Prostate gland (tissue), 2 donors: ENCODE measurements around the gene GMDS. TPM values are rescaled to one million over a fixed set of nuclear protein-coding genes. Genes with fewer than 3 reads are reported as not detected.

Source experiments
- DNase-seq: peaks from one replicate; pipeline ENCODE4 v3.0.0-alpha.2; 2019; ENCODE audit warnings: low spot score
- H3K27ac ChIP-seq, 2 donors: fragments of 200-600 bp; sonication (generic); 2 replicates each; pipeline ENCODE4 v1.5.1; 2017 to 2019
- H3K27me3 ChIP-seq: fragments of 200-600 bp; sonication (generic); replicated peaks from 2 replicates; pipeline ENCODE4 v1.5.1; 2019; ENCODE audit not compliant: insufficient read depth
- H3K36me3 ChIP-seq, 2 donors: fragments of 200-600 bp; sonication (generic); 1 replicate in 1 of 2; 2 replicates in 1 of 2; pipeline versions ENCODE4 v1.5.1 to v1.8.1; 2017 to 2019
- H3K4me1 ChIP-seq: fragments of 200-600 bp; sonication (generic); replicated peaks from 2 replicates; pipeline ENCODE4 v1.5.1; 2019
- H3K4me3 ChIP-seq, 2 donors: fragments of 200-600 bp; sonication (generic); 2 replicates each; pipeline ENCODE4 v1.5.1; 2017 to 2019
- H3K9me3 ChIP-seq: fragments of 200-600 bp; sonication (generic); 2 replicates; pipeline ENCODE4 v1.5.1; 2017
- CTCF ChIP-seq, 4 experiments: fragments of 200-600 bp in 2 of 4; fragments of 450-650 bp in 2 of 4; sonication (generic) in 2 of 4; IDR thresholded peaks; 1 replicate in 3 of 4; 2 replicates in 1 of 4; pipeline ENCODE4 v1.5.1; 2016 to 2019; ENCODE audit warnings: antibody characterized with exemption in 4 of 4, mild to moderate bottlenecking in 2 of 4, moderate library complexity in 2 of 4
- POLR2A ChIP-seq: fragments of 450-650 bp; IDR thresholded peaks from one replicate; pipeline ENCODE4 v1.6.1; 2016; ENCODE audit warnings: antibody characterized with exemption, mild to moderate bottlenecking
- POLR2AphosphoS5 ChIP-seq: sonication (generic); formaldehyde crosslinking; IDR thresholded peaks from one replicate; pipeline ENCODE4 v1.6.1; 2017; ENCODE audit warnings: antibody characterized with exemption
- whole genome bisulfite sequencing: methylation state at CpG from one replicate; pipeline ENCODE4 v1.1.5; 2018; 5-methylcytosine and 5-hydroxymethylcytosine counted together
- intact Hi-C: fragments of 100-400 bp; cut with DNase I; formaldehyde crosslinking; loops from one replicate; pipeline ENCODE4 v1.14.2; 2022
- total RNA-seq, 2 donors: library from RNA; depleted of rRNA; stranded (reverse); fragments of >200 nt; gene quantifications; one replicate each; pipeline ENCODE4 v1.1.0, GENCODE V29; 2016

The GMDS gene
- total RNA-seq, 2 donors from 2014 or later: 24.9 to 29.9 TPM

- Histone ChIP-seq H3K27ac (no peak overlapping the region), H3K27me3 (no peaks in the 10 kb centered on the region), H3K4me1 (no peaks in the 10 kb centered on the region), H3K9me3 (no peaks in the 10 kb centered on the region), H3K4me3 (no peak overlapping the region), H3K36me3 (no peaks in the 10 kb centered on the region)
- intact Hi-C loops: no loop called here
- TF ChIP-seq POLR2AphosphoS5 (no peak), CTCF (IDR thresholded peaks at IDR 0.05) (no peak), POLR2A (no peak)
- 88% methylated on average over 4 of the region's 4 CpGs for WGBS
- no peak for DNase-seq
These were observed 591.4 kb downstream of the GMDS start for GRCh38 chr6:1654054-1654453.

GRCh38 chr6:1652842-1653241 is 592.6 kb downstream of the GMDS start:
- H3K4me3 ChIP-seq: no peak overlapping the region
- WGBS: 94% methylated on average over 10 of the region's 10 CpGs
- no peak for TF ChIP-seq CTCF (IDR thresholded peaks at IDR 0.05)
- TF ChIP-seq POLR2AphosphoS5: no peak
- TF ChIP-seq POLR2A: no peak
- H3K4me1 ChIP-seq: no peaks in the 10 kb centered on the region
- no peaks in the 10 kb centered on the region for H3K27me3 ChIP-seq
- no peaks in the 10 kb centered on the region for H3K9me3 ChIP-seq
- no peaks in the 10 kb centered on the region for H3K36me3 ChIP-seq
- no peak for DNase-seq
- intact Hi-C loops: no loop called here
- H3K27ac ChIP-seq: no peak overlapping the region

- Histone ChIP-seq H3K27ac (no peak overlapping the region), H3K27me3 (no peaks in the 10 kb centered on the region), H3K4me1 (no peaks in the 10 kb centered on the region), H3K4me3 (no peak overlapping the region), H3K9me3 (no peaks in the 10 kb centered on the region), H3K36me3 (no peaks in the 10 kb centered on the region)
- intact Hi-C loops: no loop called here
- WGBS: 98% methylated on average over 3 of the region's 3 CpGs
- no peak for TF ChIP-seq POLR2A
- no peak for TF ChIP-seq CTCF (IDR thresholded peaks at IDR 0.05)
- no peak for TF ChIP-seq POLR2AphosphoS5
- no peak for DNase-seq
These were observed 594.0 kb downstream of the GMDS start for GRCh38 chr6:1651362-1651761.

GRCh38 chr6:1645466-1646185 is 599.8 kb downstream of the GMDS start:
- TF ChIP-seq POLR2A: no peak
- TF ChIP-seq CTCF (IDR thresholded peaks at IDR 0.05): no peak
- no peak for TF ChIP-seq POLR2AphosphoS5

GRCh38 chr6:1644516-1645060 is 600.8 kb downstream of the GMDS start:
- no peaks in the 10 kb centered on the region for H3K36me3 ChIP-seq
- no peaks in the 10 kb centered on the region for H3K4me1 ChIP-seq
- no peaks in the 10 kb centered on the region for H3K27me3 ChIP-seq
- WGBS: 90% methylated on average over 12 of the region's 12 CpGs
- intact Hi-C loops: no loop called here
- no peak for DNase-seq
- TF ChIP-seq POLR2AphosphoS5 (no peak), CTCF (IDR thresholded peaks at IDR 0.05) (no peak), POLR2A (no peak)
- no peak overlapping the region for H3K27ac ChIP-seq
- no peaks in the 10 kb centered on the region for H3K9me3 ChIP-seq
- H3K4me3 ChIP-seq: no peak overlapping the region

More at GRCh38 chr6:1645466-1646185, 599.8 kb downstream of the GMDS start:
- no peaks in the 10 kb centered on the region for H3K9me3 ChIP-seq
- H3K36me3 ChIP-seq: no peaks in the 10 kb centered on the region
- H3K27ac ChIP-seq: no peak overlapping the region
- 85% methylated on average over 14 of the region's 14 CpGs for WGBS
- no peak overlapping the region for H3K4me3 ChIP-seq
- intact Hi-C loops: no loop called here
- no peaks in the 10 kb centered on the region for H3K4me1 ChIP-seq
- H3K27me3 ChIP-seq: no peaks in the 10 kb centered on the region
- no peak for DNase-seq
